IMR-90 (cell line): ENCODE measurements around the gene ZDHHC7.

ENCODE experiments used
- BHLHE40 ChIP-seq: fragments of 150-350 bp; IDR thresholded peaks from 2 replicates; pipeline ENCODE4 v1.6.1; 2016; ENCODE audit warnings: mild to moderate bottlenecking, low read depth, low read length
- CEBPB ChIP-seq: IDR thresholded peaks from 2 replicates; pipeline ENCODE4 v1.6.1; 2012; ENCODE audit warnings: low read depth, low read length, improper control_type of control experiment
- CHD1 ChIP-seq: IDR thresholded peaks from 2 replicates; pipeline ENCODE4 v1.6.1; 2012; ENCODE audit warnings: low read depth, low read length, improper control_type of control experiment
- CTCF ChIP-seq: conservative IDR thresholded peaks from 2 replicates; pipeline ENCODE4 v1.5.1; 2012; ENCODE audit warnings: mild to moderate bottlenecking, low read depth, low read length, improper control_type of control experiment
- FOS ChIP-seq: fragments of 150-350 bp; IDR thresholded peaks from 2 replicates; pipeline ENCODE4 v1.6.1; 2016; ENCODE audit warnings: low read depth, low read length
- MAFK ChIP-seq: IDR thresholded peaks from 2 replicates; pipeline ENCODE4 v1.6.1; 2012; ENCODE audit warnings: low read depth, low read length, improper control_type of control experiment
- MAZ ChIP-seq: IDR thresholded peaks from 2 replicates; pipeline ENCODE4 v1.6.1; 2012; ENCODE audit warnings: low read depth, mild to moderate bottlenecking, low read length, improper control_type of control experiment, moderate library complexity, borderline replicate concordance
- MXI1 ChIP-seq: IDR thresholded peaks from 2 replicates; pipeline ENCODE4 v1.6.1; 2012; ENCODE audit warnings: low read depth, mild to moderate bottlenecking, low read length, moderate library complexity, borderline replicate concordance
- NFE2L2 ChIP-seq: fragments of 150-350 bp; IDR thresholded peaks from 2 replicates; pipeline ENCODE4 v1.6.1; 2016; ENCODE audit warnings: low read depth, mild to moderate bottlenecking, low read length
- POLR2A ChIP-seq: IDR thresholded peaks from 2 replicates; pipeline ENCODE4 v1.6.1; 2012; ENCODE audit warnings: mild to moderate bottlenecking, low read depth, low read length
- RAD21 ChIP-seq: IDR thresholded peaks from 2 replicates; pipeline ENCODE4 v1.6.1; 2012; ENCODE audit warnings: low read length, improper control_type of control experiment
- RFX5 ChIP-seq: IDR thresholded peaks from 2 replicates; pipeline ENCODE4 v1.8.0; 2012; ENCODE audit warnings: low read depth, mild to moderate bottlenecking, low read length, moderate library complexity
- SMC3 ChIP-seq: fragments of 150-350 bp; IDR thresholded peaks from 2 replicates; pipeline ENCODE4 v1.6.1; 2016; ENCODE audit warnings: low read depth, mild to moderate bottlenecking, antibody characterized with exemption, low read length, moderate library complexity
- USF2 ChIP-seq: fragments of 150-350 bp; IDR thresholded peaks from 2 replicates; pipeline ENCODE4 v1.6.1; 2017; ENCODE audit warnings: mild to moderate bottlenecking, antibody characterized with exemption, low read length, low read depth

DNA sequence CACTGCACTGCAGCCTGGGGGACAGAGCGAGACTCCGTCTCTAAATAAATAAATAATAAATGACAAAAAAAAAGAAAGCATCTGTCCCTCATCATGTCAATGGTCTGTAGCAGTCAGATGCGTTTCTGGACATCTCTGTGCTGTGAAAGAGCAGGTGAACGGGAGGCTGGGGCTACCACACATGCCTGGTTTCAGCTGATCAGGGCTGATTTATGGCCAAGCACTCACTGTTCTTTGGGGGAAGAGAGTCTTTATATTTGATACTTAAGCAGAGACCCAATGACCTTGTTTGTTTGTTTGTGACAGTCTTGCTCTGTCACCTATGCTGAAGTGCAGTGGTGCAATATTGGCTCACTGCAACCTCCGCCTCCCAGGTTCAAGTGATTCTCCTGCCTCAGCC lies 33.7 kb upstream of the ZDHHC7 start:
- TF ChIP-seq CTCF (no peak), MXI1 (no peak), RFX5 (no peak), SMC3 (no peak), BHLHE40 (no peak), POLR2A (no peak), CHD1 (no peak), RAD21 (no peak), USF2 (no peak), CEBPB (no peak), NFE2L2 (no peak), FOS (no peak), MAZ (no peak), MAFK (no peak)
